ENCODE data around the gene NEO1. TPM values are rescaled to one million over a fixed set of nuclear protein-coding genes. Genes with fewer than 3 reads are reported as not detected.

NEO1 gene
- total RNA-seq, 4 donors from 2014 or later, result 74.0 to 117 (median 107) TPM

GRCh38 chr15:73009066-73010056, 42.9 kb upstream of the NEO1 start:
- 31% methylated on average over 13 of the region's 13 CpGs for WGBS
- peaks cover 18% of the 10 kb centered on the region for H3K4me1 ChIP-seq
- H3K27ac ChIP-seq, result peak overlapping the region; percentile 35
- H3K36me3 ChIP-seq, result no peaks in the 10 kb centered on the region
- no peaks in the 10 kb centered on the region for H3K27me3 ChIP-seq
- TF ChIP-seq POLR2A (IDR thresholded peaks at IDR 0.05) (no peak), POLR2AphosphoS5 (IDR thresholded peaks at IDR 0.05) (no peak), EP300 (IDR thresholded peaks at IDR 0.05) (no peak), CTCF (IDR thresholded peaks at IDR 0.05) (no peak)
- H3K9me3 ChIP-seq, result no peaks in the 10 kb centered on the region
- no peak for DNase-seq (ENCODE audit: low spot score in 2 of 2)
- no peak overlapping the region for H3K4me3 ChIP-seq

GRCh38 chr15:73010154-73011152, 41.8 kb upstream of the NEO1 start:
- Histone ChIP-seq H3K4me1 (peaks cover 18% of the 10 kb centered on the region), H3K27ac (no peak overlapping the region), H3K9me3 (no peaks in the 10 kb centered on the region), H3K4me3 (no peak overlapping the region), H3K27me3 (no peaks in the 10 kb centered on the region), H3K36me3 (no peaks in the 10 kb centered on the region)
- TF ChIP-seq POLR2A (IDR thresholded peaks at IDR 0.05) (no peak), EP300 (IDR thresholded peaks at IDR 0.05) (no peak), CTCF (IDR thresholded peaks at IDR 0.05) (no peak), POLR2AphosphoS5 (IDR thresholded peaks at IDR 0.05) (no peak)
- no peak for DNase-seq (ENCODE audit: low spot score in 2 of 2)
- WGBS, result 50% methylated on average over 10 of the region's 10 CpGs

- TF ChIP-seq EP300 (IDR thresholded peaks at IDR 0.05), result no peak
- no peak for TF ChIP-seq CTCF (IDR thresholded peaks at IDR 0.05)
- TF ChIP-seq POLR2AphosphoS5 (IDR thresholded peaks at IDR 0.05), result no peak
- no peak for TF ChIP-seq POLR2A (IDR thresholded peaks at IDR 0.05)
- Histone ChIP-seq H3K9me3 (no peaks in the 10 kb centered on the region), H3K27ac (no peak overlapping the region), H3K27me3 (no peaks in the 10 kb centered on the region), H3K4me1 (peaks cover 11% of the 10 kb centered on the region), H3K36me3 (no peaks in the 10 kb centered on the region), H3K4me3 (no peak overlapping the region)
- 76% methylated on average over 1 of the region's 1 CpG for WGBS
- no peak for DNase-seq (ENCODE audit: low spot score in 2 of 2)
Measured at GRCh38 chr15:73014904-73015303, 37.4 kb upstream of the NEO1 start.

GRCh38 chr15:73015493-73015892, 36.8 kb upstream of the NEO1 start:
- DNase-seq (ENCODE audit: low spot score in 2 of 2), result no peak
- Histone ChIP-seq H3K4me1 (peaks cover 5% of the 10 kb centered on the region), H3K27me3 (no peaks in the 10 kb centered on the region), H3K9me3 (no peaks in the 10 kb centered on the region), H3K27ac (no peak overlapping the region), H3K36me3 (no peaks in the 10 kb centered on the region), H3K4me3 (no peak overlapping the region)
- no peak for TF ChIP-seq POLR2A (IDR thresholded peaks at IDR 0.05)
- no peak for TF ChIP-seq POLR2AphosphoS5 (IDR thresholded peaks at IDR 0.05)
- TF ChIP-seq EP300 (IDR thresholded peaks at IDR 0.05), result no peak
- TF ChIP-seq CTCF (IDR thresholded peaks at IDR 0.05), result no peak
- 95% methylated on average over 6 of the region's 6 CpGs for WGBS
